Myocyte (in vitro differentiated cells): Measurements from ENCODE around the gene DCAF12L2. TPM values are rescaled to one million over a fixed set of nuclear protein-coding genes. Genes with fewer than 3 reads are reported as not detected.
"Not testable (repeated sequence)": the region's sequence is repeated elsewhere in the genome, so short reads cannot be mapped to it uniquely, and the experiment has no call there.

ENCODE experiments used
- DNase-seq: peaks from one replicate; pipeline ENCODE4 v3.0.0-alpha.2; 2012; ENCODE audit warnings: low read depth
- polyA plus RNA-seq: library from polyadenylated mRNA; unstranded; fragments of >200 nt; gene quantifications from one replicate; pipeline ENCODE4 v1.2.1, GENCODE V29; 2012; ENCODE audit warnings: missing spikeins
- total RNA-seq: library from RNA; depleted of rRNA; stranded (reverse); fragments of >200 nt; gene quantifications from 2 replicates; pipeline ENCODE4 v1.2.3, GENCODE V29; 2014

The DCAF12L2 gene
- not detected in 2 replicates for total RNA-seq
- polyA plus RNA-seq: not detected

DNA sequence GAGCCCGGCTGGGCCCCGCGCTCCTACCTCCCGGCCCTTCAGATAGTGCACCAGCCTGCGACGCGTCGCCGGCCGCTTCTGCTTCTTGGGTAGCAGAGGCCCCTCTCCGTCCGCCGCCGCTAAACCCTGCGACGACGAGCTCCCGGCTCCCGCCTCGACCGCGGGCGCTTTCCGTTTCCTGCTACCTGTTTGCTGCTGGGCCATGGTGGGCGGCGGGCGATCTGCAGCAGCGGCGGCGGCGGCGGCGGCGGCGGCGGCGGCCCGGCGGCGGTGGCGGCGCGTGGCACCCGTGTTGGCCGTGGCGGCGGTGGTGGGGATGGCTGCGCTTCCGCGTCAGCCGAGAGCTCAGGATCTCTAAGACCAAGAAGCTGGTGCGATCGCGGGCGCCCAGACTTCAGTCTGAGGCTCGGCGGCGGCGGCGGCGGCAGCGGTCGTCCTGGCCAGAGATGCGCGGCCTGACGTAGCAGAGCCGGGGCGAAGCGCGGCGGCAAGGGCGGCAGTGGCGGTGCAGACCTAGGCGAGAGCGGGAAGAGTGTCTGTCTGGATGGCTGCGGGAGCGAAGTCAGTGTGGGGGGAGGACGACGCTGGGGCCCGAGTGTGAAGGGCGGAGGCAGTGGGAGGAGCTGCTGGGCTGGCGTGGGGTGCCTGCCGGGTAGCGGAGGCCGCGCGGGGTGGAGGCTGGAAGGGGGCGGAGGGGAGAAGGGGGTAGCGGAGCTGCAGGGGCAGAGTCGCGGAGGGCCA, at the start of gene DCAF12L2:
Gene DCAF12L2, minus strand, starts transcription at position 569 of the 741 bp plus-strand sequence. Its CDS starts 365 bp downstream, at position 204.
- no peak for DNase-seq

DNA sequence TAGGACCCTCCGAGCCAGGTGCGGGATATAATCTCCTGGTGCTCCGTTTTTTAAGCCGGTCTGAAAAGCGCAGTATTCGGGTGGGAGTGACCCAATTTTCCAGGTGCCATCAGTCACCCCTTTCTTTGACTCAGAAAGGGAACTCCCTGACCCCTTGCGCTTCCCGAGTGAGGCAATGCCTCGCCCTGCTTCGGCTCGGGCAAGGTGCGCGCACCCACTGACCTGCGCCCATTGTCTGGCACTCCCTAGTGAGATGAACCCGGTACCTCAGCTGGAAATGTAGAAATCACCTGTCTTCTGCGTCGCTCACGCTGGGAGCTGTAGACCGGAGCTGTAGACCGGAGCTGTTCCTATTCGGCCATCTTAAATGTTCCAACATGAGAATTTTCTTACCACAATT, 24.8 kb upstream of the DCAF12L2 start:
- not testable (repeated sequence) for DNase-seq

DNA sequence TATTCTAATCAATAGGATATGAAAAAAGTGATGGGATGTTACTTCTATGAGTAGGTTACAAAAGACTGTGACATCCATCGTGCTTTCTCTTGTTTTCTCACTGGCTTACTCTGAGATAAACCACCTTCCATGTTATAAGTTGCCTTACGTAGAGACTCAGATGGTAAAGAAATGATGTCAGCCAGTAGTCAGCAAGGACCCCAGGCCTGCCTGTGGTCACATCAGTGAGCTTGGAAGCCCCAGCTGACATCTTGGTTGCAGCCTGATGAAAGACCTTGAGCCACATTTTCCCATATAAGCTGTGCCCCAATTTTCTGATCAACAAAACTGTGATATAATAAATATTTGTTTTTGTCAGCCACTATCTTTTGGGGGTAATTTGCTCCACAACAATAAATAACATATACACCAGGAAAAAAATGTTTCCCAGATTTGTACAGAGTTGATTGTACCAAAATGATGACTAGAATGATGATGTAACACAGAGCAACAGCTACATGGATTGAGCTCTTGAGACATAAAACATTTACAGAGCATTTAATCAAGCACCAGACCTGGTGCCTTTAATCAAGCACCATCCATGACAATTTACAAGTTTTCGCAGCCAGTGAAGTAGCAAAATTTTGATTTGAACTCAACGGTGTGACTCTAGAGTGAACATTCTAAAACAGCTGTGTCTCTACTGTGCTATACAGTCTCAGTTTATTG, 11.2 kb upstream of the DCAF12L2 start:
- DNase-seq: no peak

DNA sequence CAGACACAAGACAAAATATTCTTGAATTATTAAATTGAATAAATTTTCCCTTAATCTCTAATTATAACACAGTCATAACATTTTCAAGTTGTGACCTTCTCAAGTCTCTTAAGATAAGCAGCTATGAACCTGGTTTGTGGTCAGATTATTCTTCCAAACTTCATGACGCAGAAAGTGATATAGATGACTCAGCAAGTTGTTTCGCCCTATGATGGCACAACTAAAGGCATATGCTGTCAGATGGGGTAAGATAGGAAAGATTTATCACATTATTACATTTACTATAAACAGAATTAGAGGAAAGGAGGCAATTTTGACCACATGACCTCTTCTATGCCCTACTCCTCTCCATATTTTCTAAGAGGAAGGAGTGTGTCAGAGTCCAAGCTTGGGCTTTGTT, 4.6 kb upstream of the DCAF12L2 start:
- no peak for DNase-seq

DNA sequence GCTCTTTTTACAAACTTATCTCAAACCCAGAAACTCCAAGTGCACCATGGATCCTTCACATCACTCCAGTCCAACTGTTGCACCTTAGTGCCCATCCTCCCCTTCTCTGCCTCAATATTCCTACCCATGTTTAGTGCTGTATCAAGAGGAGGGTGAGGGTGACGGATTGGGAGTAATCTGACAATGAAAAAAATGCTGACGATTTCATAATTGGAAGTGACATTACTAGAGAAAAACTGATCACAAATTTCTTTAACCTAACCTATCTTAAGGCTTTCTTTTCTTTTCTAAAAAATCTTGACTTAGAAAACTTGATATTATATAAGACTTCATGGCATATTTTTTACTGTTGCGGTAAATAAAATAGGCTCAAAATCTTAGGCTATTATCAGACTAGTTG, 1.5 kb upstream of the DCAF12L2 start:
- DNase-seq: no peak

DNA sequence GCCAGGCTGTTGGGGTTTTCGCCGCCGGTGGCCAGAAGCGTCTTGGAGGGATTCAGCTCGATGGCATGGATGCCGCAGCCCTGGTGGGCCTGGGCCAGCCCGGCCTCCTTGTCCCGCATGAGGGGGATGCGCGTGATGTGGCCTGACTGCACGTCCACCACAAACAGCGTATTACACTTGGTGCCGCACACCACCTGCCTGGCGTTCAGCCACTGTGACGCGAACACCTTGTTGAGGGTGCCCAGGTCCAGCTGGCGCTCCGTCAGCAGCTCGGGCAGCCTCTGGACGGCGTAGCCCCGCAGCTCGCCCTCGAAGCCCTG, 728 bp downstream of the DCAF12L2 start:
- no peak for DNase-seq

DNA sequence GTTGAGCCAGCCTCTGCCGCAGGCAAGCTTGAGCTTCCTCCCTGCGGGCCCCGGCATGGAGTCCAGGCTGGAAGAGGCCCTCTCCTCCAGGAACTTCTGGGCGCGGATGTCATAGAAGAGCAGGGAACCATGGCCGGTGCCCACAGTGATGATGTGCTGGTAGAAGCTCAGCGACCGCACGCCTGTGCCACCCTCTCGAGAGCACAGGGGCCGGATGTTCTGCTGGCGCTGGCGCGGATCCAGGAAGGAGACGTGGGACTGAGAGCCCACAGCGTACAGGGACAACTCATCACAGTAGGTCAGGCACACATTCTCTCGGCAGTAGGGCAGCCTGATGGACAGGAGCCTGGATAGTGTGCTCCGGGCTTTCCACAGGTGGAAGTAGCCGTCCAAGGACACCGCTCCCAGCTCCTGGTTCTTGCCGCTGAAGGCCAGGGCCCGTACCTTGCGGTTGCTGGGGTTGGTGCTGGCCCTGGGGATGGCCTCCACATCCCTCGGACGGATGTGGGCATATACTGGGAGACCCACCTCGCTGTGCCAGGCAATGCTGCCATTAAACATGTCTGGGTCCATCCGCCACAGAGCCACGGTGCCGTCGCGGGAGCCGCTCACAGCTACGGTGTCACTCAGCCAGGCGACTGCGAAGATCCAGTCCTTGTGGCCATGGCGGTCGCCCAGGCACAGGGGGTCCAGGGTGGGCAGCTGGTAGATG, 1.2 kb downstream of the DCAF12L2 start:
- DNase-seq: no peak

DNA sequence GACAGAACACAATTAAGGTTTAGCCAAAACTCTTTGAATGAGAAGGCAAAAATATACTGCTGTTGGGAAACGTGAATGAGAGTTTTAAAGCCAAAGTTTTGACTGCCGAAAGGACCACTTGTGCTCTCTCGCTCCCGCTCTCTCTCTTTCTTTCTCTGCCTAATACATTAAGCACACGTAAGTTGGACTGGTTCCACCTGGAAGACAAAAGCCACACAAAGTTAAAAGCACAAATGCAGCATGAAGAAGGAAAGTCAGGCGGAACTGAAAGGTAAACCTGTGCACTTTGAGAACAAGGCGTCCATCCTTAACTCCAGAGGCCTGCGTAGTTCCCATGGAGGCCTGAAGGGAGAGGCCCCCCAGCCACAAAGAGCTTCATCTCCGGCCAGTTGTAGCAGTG, 1.9 kb downstream of the DCAF12L2 start:
- no peak for DNase-seq

DNA sequence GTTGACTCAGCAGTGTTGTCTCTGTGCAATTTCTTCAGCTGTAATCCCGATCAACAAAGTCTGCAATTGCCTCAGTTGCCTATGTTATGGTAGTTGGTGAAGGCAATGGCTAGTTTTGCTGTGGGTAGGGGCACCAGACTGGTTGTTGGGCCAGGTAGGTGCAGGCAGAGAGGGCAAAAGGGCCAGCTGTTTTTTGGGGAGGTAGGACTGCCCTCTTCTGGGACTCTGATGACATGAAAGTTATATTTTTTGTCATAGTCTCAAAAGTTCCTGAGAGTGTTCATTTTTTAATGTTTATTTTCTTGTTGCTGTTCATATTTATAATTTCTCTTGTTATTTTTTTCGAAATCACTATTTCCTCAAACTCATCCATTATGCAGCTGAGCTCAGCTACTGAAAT, 25.1 kb downstream of the DCAF12L2 start:
- no peak for DNase-seq

DNA sequence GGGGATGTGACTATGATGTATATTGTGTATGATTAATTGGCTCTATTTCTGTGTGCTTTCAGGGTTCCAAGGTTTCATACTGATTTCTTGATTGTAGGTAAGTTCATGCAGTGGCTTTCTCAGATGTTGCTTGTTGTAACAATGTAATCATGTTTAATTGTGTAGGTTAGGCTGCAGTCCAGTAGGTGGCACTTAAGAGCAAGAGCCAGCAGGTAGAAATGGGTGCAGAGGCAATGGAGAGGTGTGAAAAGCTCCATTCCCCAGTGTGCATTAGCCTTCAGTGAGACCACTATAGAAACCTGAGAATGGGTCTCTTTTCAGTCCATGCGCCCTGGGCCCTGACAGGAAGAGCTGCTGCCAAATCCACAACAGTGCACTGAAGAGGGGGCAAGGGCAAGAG, 28.2 kb downstream of the DCAF12L2 start:
- DNase-seq: no peak

DNA sequence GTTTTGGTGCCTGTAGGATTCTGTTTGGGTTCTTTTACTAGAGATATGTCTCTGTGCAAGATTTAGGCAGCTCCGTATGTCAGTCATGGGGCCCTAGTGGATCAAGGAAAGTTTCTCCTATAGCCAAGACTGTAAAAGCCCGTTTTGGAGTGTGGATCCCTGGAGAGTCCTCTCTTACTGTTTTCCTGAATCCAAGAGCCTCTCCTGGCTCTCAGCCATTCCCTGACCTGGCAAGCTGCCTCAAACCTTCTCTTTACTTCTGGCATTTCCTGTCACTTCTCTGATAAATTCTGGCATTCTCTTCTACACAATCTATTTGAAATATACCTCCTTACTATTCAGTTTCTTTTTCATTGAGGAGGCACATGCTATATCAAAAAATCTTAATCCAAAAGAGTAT, 41.4 kb downstream of the DCAF12L2 start:
- no peak for DNase-seq
